HG02852 (cell line): Measurements from ENCODE around the gene LYSMD2.
"Not testable (repeated sequence)": the region's sequence is repeated elsewhere in the genome, so short reads cannot be mapped to it uniquely, and the experiment has no call there.

Source experiments
- ATAC-seq: cut with Tn5 transposase; IDR thresholded peaks from one replicate; pipeline ENCODE4 v1.9.1; 2021; ENCODE audit warnings: mild to moderate bottlenecking, moderate library complexity; ENCODE audit not compliant: unreplicated experiment

Gene LYSMD2

GRCh38 chr15:51737522-51738305, at the start of gene LYSMD2:
TSS of gene LYSMD2 (minus strand) at chr15:51737655. CDS start at chr15:51737622, 33 bp downstream.
- peak; percentile 60 for ATAC-seq

GRCh38 chr15:51787130-51787529, 49.7 kb upstream of the LYSMD2 start:
- ATAC-seq: not testable (repeated sequence)

GRCh38 chr15:51783967-51784366, 46.5 kb upstream of the LYSMD2 start:
- ATAC-seq: no peak

- ATAC-seq: no peak
Measured at GRCh38 chr15:51782357-51782896, 45.0 kb upstream of the LYSMD2 start.

- ATAC-seq: no peak
Measured at GRCh38 chr15:51781506-51781905, 44.1 kb upstream of the LYSMD2 start.

- ATAC-seq: no peak
Measured at GRCh38 chr15:51780636-51781035, 43.2 kb upstream of the LYSMD2 start.

- ATAC-seq: peak; percentile 64
Measured at GRCh38 chr15:51776952-51777569, 39.6 kb upstream of the LYSMD2 start.

GRCh38 chr15:51775967-51776816, 38.7 kb upstream of the LYSMD2 start:
- no peak for ATAC-seq

GRCh38 chr15:51774916-51775315, 37.5 kb upstream of the LYSMD2 start:
- ATAC-seq: no peak

- no peak for ATAC-seq
Measured at GRCh38 chr15:51771773-51772172, 34.3 kb upstream of the LYSMD2 start.

- no peak for ATAC-seq
Measured at GRCh38 chr15:51770902-51771301, 33.4 kb upstream of the LYSMD2 start.

- no peak for ATAC-seq
Measured at GRCh38 chr15:51768018-51768417, 30.6 kb upstream of the LYSMD2 start.

- ATAC-seq: no peak
Measured at GRCh38 chr15:51766341-51766740, 28.9 kb upstream of the LYSMD2 start.

GRCh38 chr15:51765751-51766150, 28.3 kb upstream of the LYSMD2 start:
- ATAC-seq: no peak

GRCh38 chr15:51760805-51761204, 23.4 kb upstream of the LYSMD2 start:
- no peak for ATAC-seq

- ATAC-seq: no peak
Measured at GRCh38 chr15:51759557-51760070, 22.2 kb upstream of the LYSMD2 start.

- no peak for ATAC-seq
Measured at GRCh38 chr15:51758645-51759044, 21.2 kb upstream of the LYSMD2 start.

- ATAC-seq: no peak
Measured at GRCh38 chr15:51757450-51757849, 20.0 kb upstream of the LYSMD2 start.

GRCh38 chr15:51756482-51756881, 19.0 kb upstream of the LYSMD2 start:
- ATAC-seq: no peak

- no peak for ATAC-seq
Measured at GRCh38 chr15:51755790-51756189, 18.3 kb upstream of the LYSMD2 start.

GRCh38 chr15:51754267-51754666, 16.8 kb upstream of the LYSMD2 start:
- ATAC-seq: no peak
